SK-N-SH treated with all-trans-retinoic acid at 6 μM for 48 hours (cell line): ENCODE results near the gene SNRPA1.

Experiments
- ATAC-seq: fragments of 200-7000 bp; cut with Tn5 transposase; 3 replicates; pipeline ENCODE4 v1.9.1; 2020; ENCODE audit warnings: mild to moderate bottlenecking, moderate library complexity
- ARNTL ChIP-seq: fragments of 450-650 bp; formaldehyde crosslinking; IDR thresholded peaks from 2 replicates; pipeline ENCODE4 v1.5.0; 2020; ENCODE audit warnings: low read depth, mild to moderate bottlenecking, moderate library complexity, borderline replicate concordance
- BACH2 ChIP-seq: fragments of 250-450 bp; sonication (Bioruptor Pico); IDR thresholded peaks from 2 replicates; pipeline ENCODE4 v1.9.0; 2021; ENCODE audit warnings: mild to moderate bottlenecking, borderline replicate concordance
- CREB5 ChIP-seq: fragments of 250-450 bp; sonication (Bioruptor Pico); IDR thresholded peaks from 2 replicates; pipeline ENCODE4 v1.5.1; 2020; ENCODE audit warnings: low read depth, mild to moderate bottlenecking, moderate library complexity
- CSDC2 ChIP-seq: fragments of 250-450 bp; sonication (Bioruptor Pico); IDR thresholded peaks from 2 replicates; pipeline ENCODE4 v1.5.0; 2020; ENCODE audit warnings: mild to moderate bottlenecking, moderate library complexity
- CSRNP3 ChIP-seq: fragments of 250-450 bp; sonication (Bioruptor Pico); IDR thresholded peaks from 2 replicates; pipeline ENCODE4 v1.5.1; 2021; ENCODE audit warnings: mild to moderate bottlenecking, moderate library complexity
- ESRRG ChIP-seq: fragments of 250-450 bp; sonication (Bioruptor Pico); IDR thresholded peaks from 2 replicates; pipeline ENCODE4 v1.6.1; 2021; ENCODE audit warnings: mild to moderate bottlenecking
- GLIS3 ChIP-seq: fragments of 250-450 bp; sonication (Bioruptor Pico); IDR thresholded peaks from 2 replicates; pipeline ENCODE4 v1.5.0; 2020; ENCODE audit warnings: mild to moderate bottlenecking, moderate library complexity
- ISL1 ChIP-seq: fragments of 250-450 bp; sonication (Bioruptor Pico); IDR thresholded peaks from 2 replicates; pipeline ENCODE4 v2.1.2; 2022; ENCODE audit warnings: mild to moderate bottlenecking, moderate library complexity
- OSR1 ChIP-seq: fragments of 250-450 bp; sonication (Bioruptor Pico); IDR thresholded peaks from 2 replicates; pipeline ENCODE4 v1.8.0; 2022; ENCODE audit warnings: moderate library complexity, mild to moderate bottlenecking, inconsistent platforms
- POU6F1 ChIP-seq: fragments of 250-450 bp; sonication (Bioruptor Pico); IDR thresholded peaks from 2 replicates; pipeline ENCODE4 v1.8.0; 2021; ENCODE audit warnings: low read depth, mild to moderate bottlenecking, moderate library complexity, borderline replicate concordance
- PPARA ChIP-seq: fragments of 250-450 bp; sonication (Bioruptor Pico); IDR thresholded peaks from 2 replicates; pipeline ENCODE4 v1.5.0; 2020; ENCODE audit warnings: mild to moderate bottlenecking, borderline replicate concordance
- RARB ChIP-seq: fragments of 250-450 bp; sonication (Bioruptor Pico); IDR thresholded peaks from 2 replicates; pipeline ENCODE4 v1.8.0; 2021; ENCODE audit warnings: mild to moderate bottlenecking, moderate library complexity
- TCF4 ChIP-seq: fragments of 250-450 bp; sonication (Bioruptor Pico); IDR thresholded peaks from 2 replicates; pipeline ENCODE4 v1.8.0; 2021; ENCODE audit warnings: mild to moderate bottlenecking, moderate library complexity, borderline replicate concordance
- ZC3H10 ChIP-seq: fragments of 250-450 bp; sonication (Bioruptor Pico); IDR thresholded peaks from 2 replicates; pipeline ENCODE4 v1.5.1; 2021; ENCODE audit warnings: mild to moderate bottlenecking, moderate library complexity
- ZFP3 ChIP-seq: fragments of 250-450 bp; sonication (Bioruptor Pico); IDR thresholded peaks from 2 replicates; pipeline ENCODE4 v1.5.0; 2020; ENCODE audit warnings: mild to moderate bottlenecking, moderate library complexity
- ZFP30 ChIP-seq: fragments of 450-650 bp; formaldehyde crosslinking; IDR thresholded peaks from 2 replicates; pipeline ENCODE4 v1.5.0; 2022; ENCODE audit warnings: mild to moderate bottlenecking, moderate library complexity
- ZNF565 ChIP-seq: fragments of 450-650 bp; formaldehyde crosslinking; conservative IDR thresholded peaks from 2 replicates; pipeline ENCODE4 v1.5.0; 2020; ENCODE audit warnings: low read depth, mild to moderate bottlenecking, moderate library complexity
- ZNF8 ChIP-seq: fragments of 450-650 bp; formaldehyde crosslinking; IDR thresholded peaks from 2 replicates; pipeline ENCODE4 v1.5.0; 2020; ENCODE audit warnings: mild to moderate bottlenecking, moderate library complexity
- TF ChIP-seq, protein P1 (sequence below): fragments of 250-450 bp; sonication (Bioruptor Pico); IDR thresholded peaks from 2 replicates; pipeline ENCODE4 v1.8.0; 2020; ENCODE audit warnings: mild to moderate bottlenecking, moderate library complexity, borderline replicate concordance
- TF ChIP-seq, protein P2 (sequence below): fragments of 250-450 bp; sonication (Bioruptor Pico); IDR thresholded peaks from 2 replicates; pipeline ENCODE4 v1.5.0; 2020; ENCODE audit warnings: mild to moderate bottlenecking, moderate library complexity

Gene SNRPA1

DNA sequence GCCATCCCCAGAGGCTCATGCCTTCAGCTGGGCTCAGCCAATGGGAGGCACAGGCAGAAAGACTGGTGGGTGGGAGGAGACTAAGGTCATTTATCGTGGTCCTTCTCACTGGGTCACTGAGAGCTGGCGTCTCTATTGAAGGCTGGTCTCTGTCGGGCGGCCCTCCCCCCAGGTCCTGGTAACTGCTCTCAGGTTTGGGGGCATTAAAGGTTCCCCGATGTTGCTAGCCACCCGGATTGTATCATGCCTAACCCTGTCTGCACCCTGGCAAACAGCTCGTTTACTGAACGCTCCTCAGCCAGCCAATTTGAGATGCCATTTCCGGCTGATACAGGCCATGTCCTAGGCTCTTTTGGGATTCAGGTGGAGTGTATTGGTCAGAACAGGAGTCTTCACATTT, 28.3 kb downstream of the SNRPA1 start:
- TF ChIP-seq CREB5 (no peak), ESRRG (no peak), ZFP3 (CRISPR knock-in tag) (no peak), PPARA (CRISPR knock-in tag) (no peak), ZNF565 (no peak), ZFP30 (CRISPR knock-in tag) (no peak), TCF4 (no peak), ZNF8 (CRISPR knock-in tag) (no peak), CSRNP3 (no peak), BACH2 (CRISPR knock-in tag) (no peak), GLIS3 (CRISPR knock-in tag) (no peak), POU6F1 (no peak)
- TF ChIP-seq, protein P1, sequence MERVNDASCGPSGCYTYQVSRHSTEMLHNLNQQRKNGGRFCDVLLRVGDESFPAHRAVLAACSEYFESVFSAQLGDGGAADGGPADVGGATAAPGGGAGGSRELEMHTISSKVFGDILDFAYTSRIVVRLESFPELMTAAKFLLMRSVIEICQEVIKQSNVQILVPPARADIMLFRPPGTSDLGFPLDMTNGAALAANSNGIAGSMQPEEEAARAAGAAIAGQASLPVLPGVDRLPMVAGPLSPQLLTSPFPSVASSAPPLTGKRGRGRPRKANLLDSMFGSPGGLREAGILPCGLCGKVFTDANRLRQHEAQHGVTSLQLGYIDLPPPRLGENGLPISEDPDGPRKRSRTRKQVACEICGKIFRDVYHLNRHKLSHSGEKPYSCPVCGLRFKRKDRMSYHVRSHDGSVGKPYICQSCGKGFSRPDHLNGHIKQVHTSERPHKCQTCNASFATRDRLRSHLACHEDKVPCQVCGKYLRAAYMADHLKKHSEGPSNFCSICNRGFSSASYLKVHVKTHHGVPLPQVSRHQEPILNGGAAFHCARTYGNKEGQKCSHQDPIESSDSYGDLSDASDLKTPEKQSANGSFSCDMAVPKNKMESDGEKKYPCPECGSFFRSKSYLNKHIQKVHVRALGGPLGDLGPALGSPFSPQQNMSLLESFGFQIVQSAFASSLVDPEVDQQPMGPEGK (CRISPR knock-in tag), result no peak
- peak; percentile 5; the same call in 2 of the 3 replicates for ATAC-seq

- TF ChIP-seq ARNTL, result no peak
- TF ChIP-seq ZNF8 (CRISPR knock-in tag), result no peak
- TF ChIP-seq, protein P2, sequence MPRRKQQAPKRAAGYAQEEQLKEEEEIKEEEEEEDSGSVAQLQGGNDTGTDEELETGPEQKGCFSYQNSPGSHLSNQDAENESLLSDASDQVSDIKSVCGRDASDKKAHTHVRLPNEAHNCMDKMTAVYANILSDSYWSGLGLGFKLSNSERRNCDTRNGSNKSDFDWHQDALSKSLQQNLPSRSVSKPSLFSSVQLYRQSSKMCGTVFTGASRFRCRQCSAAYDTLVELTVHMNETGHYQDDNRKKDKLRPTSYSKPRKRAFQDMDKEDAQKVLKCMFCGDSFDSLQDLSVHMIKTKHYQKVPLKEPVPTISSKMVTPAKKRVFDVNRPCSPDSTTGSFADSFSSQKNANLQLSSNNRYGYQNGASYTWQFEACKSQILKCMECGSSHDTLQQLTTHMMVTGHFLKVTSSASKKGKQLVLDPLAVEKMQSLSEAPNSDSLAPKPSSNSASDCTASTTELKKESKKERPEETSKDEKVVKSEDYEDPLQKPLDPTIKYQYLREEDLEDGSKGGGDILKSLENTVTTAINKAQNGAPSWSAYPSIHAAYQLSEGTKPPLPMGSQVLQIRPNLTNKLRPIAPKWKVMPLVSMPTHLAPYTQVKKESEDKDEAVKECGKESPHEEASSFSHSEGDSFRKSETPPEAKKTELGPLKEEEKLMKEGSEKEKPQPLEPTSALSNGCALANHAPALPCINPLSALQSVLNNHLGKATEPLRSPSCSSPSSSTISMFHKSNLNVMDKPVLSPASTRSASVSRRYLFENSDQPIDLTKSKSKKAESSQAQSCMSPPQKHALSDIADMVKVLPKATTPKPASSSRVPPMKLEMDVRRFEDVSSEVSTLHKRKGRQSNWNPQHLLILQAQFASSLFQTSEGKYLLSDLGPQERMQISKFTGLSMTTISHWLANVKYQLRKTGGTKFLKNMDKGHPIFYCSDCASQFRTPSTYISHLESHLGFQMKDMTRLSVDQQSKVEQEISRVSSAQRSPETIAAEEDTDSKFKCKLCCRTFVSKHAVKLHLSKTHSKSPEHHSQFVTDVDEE (CRISPR knock-in tag), result no peak
- TF ChIP-seq CSDC2, result no peak
- TF ChIP-seq POU6F1, result no peak
- no peak for TF ChIP-seq OSR1
- no peak for TF ChIP-seq ZC3H10 (CRISPR knock-in tag)
- TF ChIP-seq ZFP30 (CRISPR knock-in tag), result no peak
- TF ChIP-seq ISL1 (CRISPR knock-in tag), result no peak
- no peak for TF ChIP-seq ZFP3 (CRISPR knock-in tag)
- no peak for TF ChIP-seq GLIS3 (CRISPR knock-in tag)
- TF ChIP-seq RARB (CRISPR knock-in tag), result no peak
- ATAC-seq, result peak; percentile 46
Observed at GRCh38 chr15:101266034-101266433, 29.0 kb downstream of the SNRPA1 start.

DNA sequence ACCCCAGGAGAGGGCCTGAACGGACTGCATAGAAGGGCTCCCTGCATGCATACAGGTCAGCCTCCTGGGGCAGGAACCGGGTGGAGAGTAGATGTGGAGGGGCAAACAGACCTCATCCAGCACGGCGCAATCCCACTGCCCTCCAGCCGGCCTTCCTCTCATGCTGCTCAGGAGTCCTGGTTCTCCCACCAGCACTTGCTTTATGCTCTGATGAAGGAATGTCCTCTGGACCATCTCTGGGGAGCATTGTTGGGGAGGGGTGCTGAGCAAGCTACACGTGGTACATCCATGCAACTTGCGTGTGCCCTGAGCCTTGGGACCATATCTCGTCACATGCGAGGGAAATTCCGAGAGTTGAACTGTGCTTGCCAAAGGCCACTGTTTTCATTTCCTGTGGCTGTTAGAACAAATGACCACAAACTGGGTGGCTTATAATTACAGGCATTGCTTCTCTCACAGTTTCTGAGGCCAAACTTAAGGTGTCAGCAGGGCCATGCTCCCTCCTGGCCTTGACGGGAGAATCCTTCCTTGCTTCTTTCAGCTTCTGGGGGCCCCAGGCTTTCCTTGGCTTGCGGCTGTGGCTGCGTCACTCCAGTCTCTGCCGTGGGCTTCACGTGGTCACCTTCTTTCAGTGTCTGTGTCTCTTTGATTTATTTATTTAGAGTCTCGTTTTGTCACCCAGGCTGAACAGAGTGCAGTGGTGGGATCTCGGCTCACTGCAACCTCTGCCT, 30.0 kb downstream of the SNRPA1 start:
- ATAC-seq, result no peak
- TF ChIP-seq PPARA (CRISPR knock-in tag), result no peak
- TF ChIP-seq ZC3H10 (CRISPR knock-in tag), result no peak
- TF ChIP-seq CSDC2, result no peak
- TF ChIP-seq ISL1 (CRISPR knock-in tag), result no peak
- no peak for TF ChIP-seq ARNTL
